Stimulated activated CD4-positive, alpha-beta T cell treated with anti-CD3 and anti-CD28 coated beads, Interleukin-12 subunit alpha, Interleukin-12 subunit beta, amount 100 ng/mL, for 24 hours (primary cell): Measurements from ENCODE around the gene MEGF6.

Source experiments
- DNase-seq, 2 experiments: peaks; one replicate each; pipeline ENCODE4 v3.0.0-alpha.2; 2020; ENCODE audit warnings: low read depth in 2 of 2

Gene MEGF6

GRCh38 chr1:3502641-3503524 is 108.4 kb downstream of the MEGF6 start:
- DNase-seq, result no peak

- no peak for DNase-seq
Observed at GRCh38 chr1:3501856-3502640, 109.3 kb downstream of the MEGF6 start.

- DNase-seq, result no peak
Observed at GRCh38 chr1:3501437-3501836, 109.9 kb downstream of the MEGF6 start.

- no peak for DNase-seq
Observed at GRCh38 chr1:3500265-3500835, 111.0 kb downstream of the MEGF6 start.

GRCh38 chr1:3499611-3500010 is 111.7 kb downstream of the MEGF6 start:
- DNase-seq, result no peak

GRCh38 chr1:3498986-3499385 is 112.3 kb downstream of the MEGF6 start:
- DNase-seq, result no peak

- DNase-seq, result no peak
Observed at GRCh38 chr1:3498246-3498930, 112.9 kb downstream of the MEGF6 start.

GRCh38 chr1:3497521-3497920 is 113.8 kb downstream of the MEGF6 start:
- DNase-seq, result no peak

GRCh38 chr1:3496916-3497315 is 114.4 kb downstream of the MEGF6 start:
- DNase-seq, result no peak

GRCh38 chr1:3495776-3496745 is 115.2 kb downstream of the MEGF6 start:
- no peak for DNase-seq

- no peak for DNase-seq
Observed at GRCh38 chr1:3494321-3495308, 116.7 kb downstream of the MEGF6 start.

- no peak for DNase-seq
Observed at GRCh38 chr1:3492545-3493246, 118.6 kb downstream of the MEGF6 start.

- DNase-seq, result peak; percentile 65 to 85
Observed at GRCh38 chr1:3491291-3492246, 119.7 kb downstream of the MEGF6 start.

- no peak for DNase-seq
Observed at GRCh38 chr1:3490046-3490745, 121.1 kb downstream of the MEGF6 start.

- no peak for DNase-seq
Observed at GRCh38 chr1:3488432-3488831, 122.9 kb downstream of the MEGF6 start.

GRCh38 chr1:3485016-3485415 is 126.3 kb downstream of the MEGF6 start:
- DNase-seq, result no peak

GRCh38 chr1:3483801-3484444 is 127.4 kb downstream of the MEGF6 start:
- DNase-seq, result peak; percentile 8 to 37
